Endodermal cell (in vitro differentiated cells): ENCODE results near the gene LRRC23. TPM values are rescaled to one million over a fixed set of nuclear protein-coding genes. Genes with fewer than 3 reads are reported as not detected.

Experiments
- DNase-seq: peaks from one replicate; pipeline ENCODE4 v3.0.0-alpha.2; 2017
- H3K27ac ChIP-seq: 2 replicates; pipeline ENCODE4 v1.5.1; 2013; ENCODE audit warnings: mild to moderate bottlenecking, low read depth, low read length, moderate library complexity
- H3K27me3 ChIP-seq: 2 replicates; pipeline ENCODE4 v1.6.1; 2013; ENCODE audit warnings: mild to moderate bottlenecking, low read length, moderate library complexity; ENCODE audit not compliant: insufficient read depth, control insufficient read depth, poor library complexity, severe bottlenecking
- H3K36me3 ChIP-seq: 2 replicates; pipeline ENCODE4 v1.7.0; 2013; ENCODE audit warnings: mild to moderate bottlenecking, low read length, moderate library complexity; ENCODE audit not compliant: control insufficient read depth, insufficient read depth
- H3K4me1 ChIP-seq: one replicate; pipeline ENCODE4 v1.7.0; 2013; ENCODE audit warnings: low read length; ENCODE audit not compliant: control insufficient read depth, insufficient read depth
- H3K4me3 ChIP-seq: 2 replicates; pipeline ENCODE4 v1.5.1; 2013; ENCODE audit warnings: mild to moderate bottlenecking, low read length, moderate library complexity
- H3K9ac ChIP-seq: 2 replicates; pipeline ENCODE4 v1.6.1; 2013; ENCODE audit warnings: mild to moderate bottlenecking, low read length, moderate library complexity; ENCODE audit not compliant: poor library complexity, severe bottlenecking; ENCODE audit errors: extremely low read depth
- H3K9me3 ChIP-seq: 2 replicates; pipeline ENCODE4 v1.6.1; 2013; ENCODE audit warnings: mild to moderate bottlenecking, low read length, moderate library complexity; ENCODE audit not compliant: control insufficient read depth
- H3K27ac Mint-ChIP-seq: 2 replicates; pipeline ENCODE4 v1.8.0; 2020; ENCODE audit warnings: mixed read lengths
- H3K27me3 Mint-ChIP-seq: 2 replicates; pipeline ENCODE4 v1.8.0; 2021; ENCODE audit warnings: mild to moderate bottlenecking, mixed read lengths; ENCODE audit not compliant: insufficient read depth
- H3K36me3 Mint-ChIP-seq: 2 replicates; pipeline ENCODE4 v1.8.0; 2020; ENCODE audit warnings: low read depth, mixed read lengths
- H3K4me1 Mint-ChIP-seq: 2 replicates; pipeline ENCODE4 v1.8.0; 2020; ENCODE audit warnings: mixed read lengths
- H3K4me3 Mint-ChIP-seq: 2 replicates; pipeline ENCODE4 v1.8.0; 2020; ENCODE audit warnings: mild to moderate bottlenecking, moderate library complexity, mixed read lengths
- H3K9me3 Mint-ChIP-seq: 2 replicates; pipeline ENCODE4 v1.8.0; 2020; ENCODE audit warnings: mild to moderate bottlenecking, mixed read lengths
- CTCF ChIP-seq: fragments of 200-600 bp; sonication (generic); conservative IDR thresholded peaks from 2 replicates; pipeline ENCODE4 v1.5.0; 2021; ENCODE audit warnings: antibody characterized with exemption, mild to moderate bottlenecking
- WGBS, 2 experiments: methylation state at CpG; one replicate each; pipeline versions ENCODE4 v1.1.5 to v1.1.7; 2013; ENCODE audit warnings: missing lambda C conversion rate in 2 of 2, mixed read lengths in 1 of 2; ENCODE audit not compliant: insufficient coverage in 1 of 2, insufficient read length in 1 of 2; 5-methylcytosine and 5-hydroxymethylcytosine counted together
- total RNA-seq, 2 donors: library from RNA; stranded (reverse); fragmentation: NEBNext Ultra II Directional in 1 of 2; extraction: Animal tissue kit (Norgen Biotek cat#: 25700) in 1 of 2; gene quantifications; 2 replicates in 1 of 2; 3 replicates in 1 of 2; pipeline ENCODE4 v1.2.1, GENCODE V29; 2021

The LRRC23 gene
- total RNA-seq, 2 donors from 2014 or later = 7.8 to 11.5 TPM

DNA sequence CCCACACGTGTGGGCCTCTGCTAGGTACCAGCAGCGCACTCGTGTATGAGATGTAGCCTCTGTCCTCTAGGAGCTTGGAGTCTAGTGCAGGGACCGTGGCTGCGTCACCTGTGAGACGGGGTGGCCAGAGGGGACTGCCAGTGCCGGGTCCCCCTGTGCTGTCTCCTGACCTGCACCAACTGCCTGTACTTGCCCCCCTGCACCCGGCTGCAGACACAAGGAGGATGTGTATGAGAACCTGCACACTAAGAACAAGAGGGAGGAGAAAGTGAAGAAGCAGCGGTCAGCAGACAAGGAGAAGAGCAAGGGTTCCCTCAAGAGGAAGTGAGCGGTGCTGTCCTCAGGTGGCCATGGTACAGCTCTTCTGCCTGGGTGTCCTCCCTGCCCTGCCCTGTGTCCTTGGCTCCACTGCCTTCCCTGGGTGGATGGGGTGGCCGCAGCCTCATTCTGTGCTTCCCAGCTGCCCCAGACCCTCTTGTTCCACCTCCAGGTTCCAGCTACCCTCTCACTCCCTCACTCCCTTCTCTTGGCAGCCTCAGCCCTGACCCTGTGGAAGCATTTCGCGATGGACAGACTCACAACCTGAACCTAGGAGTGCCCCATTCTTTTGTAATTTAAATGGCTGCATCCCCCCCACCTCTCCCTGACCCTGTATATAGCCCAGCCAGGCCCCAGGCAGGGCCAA, 56.1 kb downstream of the LRRC23 start:
- H3K27ac Mint-ChIP-seq = peak overlapping the region; percentile 99
- peak overlapping the region; percentile 98 for H3K4me3 Mint-ChIP-seq
- Histone ChIP-seq H3K4me3 (no peak overlapping the region), H3K27me3 (no peaks in the 10 kb centered on the region), H3K4me1 (peaks cover 4% of the 10 kb centered on the region), H3K27ac (peak overlapping the region; percentile 8), H3K9me3 (no peaks in the 10 kb centered on the region), H3K36me3 (peaks cover 16% of the 10 kb centered on the region), H3K9ac (no peak overlapping the region)
- DNase-seq = peak; percentile 73
- WGBS, 2 experiments = 80 to 86% methylated on average over 10 to 13 of the region's 13 CpGs
- H3K9me3 Mint-ChIP-seq = no peaks in the 10 kb centered on the region
- peak; percentile 61 for TF ChIP-seq CTCF
- peaks cover 42% of the 10 kb centered on the region for H3K4me1 Mint-ChIP-seq
- peaks cover 33% of the 10 kb centered on the region for H3K36me3 Mint-ChIP-seq
- H3K27me3 Mint-ChIP-seq = no peaks in the 10 kb centered on the region

GRCh38 chr12:6961278-6961694, 56.7 kb downstream of the LRRC23 start:
- Mint-ChIP-seq H3K4me3 (peak overlapping the region; percentile 98), H3K9me3 (no peaks in the 10 kb centered on the region), H3K36me3 (peaks cover 35% of the 10 kb centered on the region), H3K4me1 (peaks cover 46% of the 10 kb centered on the region), H3K27me3 (no peaks in the 10 kb centered on the region), H3K27ac (peak overlapping the region; percentile 99)
- peak; percentile 73 for DNase-seq
- TF ChIP-seq CTCF = no peak
- Histone ChIP-seq H3K9me3 (no peaks in the 10 kb centered on the region), H3K27ac (peak overlapping the region; percentile 76), H3K4me3 (no peak overlapping the region), H3K36me3 (peaks cover 22% of the 10 kb centered on the region), H3K27me3 (no peaks in the 10 kb centered on the region), H3K4me1 (peaks cover 4% of the 10 kb centered on the region), H3K9ac (peak overlapping the region; percentile 49)
- 79 to 84% methylated on average over 21 to 24 of the region's 24 CpGs for WGBS, 2 experiments

DNA sequence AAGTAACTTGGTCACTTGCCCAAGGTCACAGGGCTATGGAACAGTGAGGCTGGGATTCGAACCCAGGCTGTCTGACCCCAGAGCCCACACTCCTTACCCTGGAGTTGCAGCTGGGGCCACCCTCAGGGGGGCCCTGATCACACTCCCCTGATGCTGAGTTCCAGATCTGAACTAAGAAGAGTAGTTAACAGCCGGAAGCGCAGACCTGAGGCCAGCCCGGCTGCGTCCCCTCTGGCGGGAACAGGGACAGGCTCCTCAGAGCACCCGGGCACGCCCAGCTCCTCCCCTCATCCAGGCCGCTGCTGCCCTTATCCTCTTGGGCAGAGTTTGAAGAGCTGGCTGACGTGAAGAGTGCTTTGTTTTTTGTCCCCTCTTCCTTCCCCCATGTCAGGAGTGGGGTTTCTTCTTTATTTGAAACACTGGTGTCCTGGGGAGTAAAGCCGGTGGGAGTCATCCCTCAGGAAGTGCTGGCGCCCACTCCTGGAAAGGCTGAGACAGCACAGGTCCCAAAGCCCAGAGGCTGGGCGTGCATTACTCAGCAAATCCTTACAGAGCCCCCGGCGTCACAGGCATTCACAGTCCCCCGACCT, 57.2 kb downstream of the LRRC23 start:
- Mint-ChIP-seq H3K4me1 (peaks cover 48% of the 10 kb centered on the region), H3K27me3 (no peaks in the 10 kb centered on the region)
- WGBS, 2 experiments = 33 to 39% methylated on average over 7 to 16 of the region's 16 CpGs

More for the DNA sequence above, 57.2 kb downstream of the LRRC23 start:
- Mint-ChIP-seq H3K27ac (peak overlapping the region; percentile 99), H3K4me3 (peak overlapping the region; percentile 98), H3K9me3 (no peaks in the 10 kb centered on the region), H3K36me3 (peaks cover 37% of the 10 kb centered on the region)
- Histone ChIP-seq H3K9ac (peak overlapping the region; percentile 49), H3K9me3 (no peaks in the 10 kb centered on the region), H3K4me3 (no peak overlapping the region), H3K27ac (peak overlapping the region; percentile 76), H3K36me3 (peaks cover 26% of the 10 kb centered on the region), H3K4me1 (peaks cover 4% of the 10 kb centered on the region), H3K27me3 (no peaks in the 10 kb centered on the region)
- TF ChIP-seq CTCF = peak; percentile 89
- peak; percentile 96 for DNase-seq
